HepG2 (cell line): ENCODE results near the gene RPS6KA2. TPM values are rescaled to one million over a fixed set of nuclear protein-coding genes. Genes with fewer than 3 reads are reported as not detected.

ENCODE experiments used
- ATAC-seq: fragments of 200-7000 bp; cut with Tn5 transposase; 3 replicates; pipeline ENCODE4 v1.9.1; 2020; ENCODE audit warnings: mild to moderate bottlenecking, moderate library complexity
- BruUV-seq: library from RNA; stranded (reverse); fragments of 400-500 nt; replicated peaks from 2 replicates; lab custom pipeline; 2021; lab: Mats Ljungman, UMichigan
- CTCF ChIA-PET: fragments of 300-600 bp; formaldehyde crosslinking; extraction: SDS; loops from one replicate; lab custom pipeline; 2021; ENCODE audit warnings: low total read pairs, inconsistent platforms, low intra/inter-chr PET ratio; lab: Yijun Ruan, JAX
- POLR2A ChIA-PET: fragments of 350-600 bp; sonication (Branson Sonifier 250); formaldehyde crosslinking; loops from one replicate; lab custom pipeline; 2020; ENCODE audit warnings: antibody characterized with exemption, inconsistent platforms; lab: Yijun Ruan, JAX
- DNase-seq: peaks from one replicate; pipeline ENCODE4 v3.0.0-alpha.2; 2015; ENCODE audit warnings: low spot score
- FAIRE-seq: peaks from 3 replicates; lab custom pipeline; 2011; peaks lifted over from hg19 to GRCh38; lab: Jason Lieb, UNC
- H2AFZ ChIP-seq: one replicate; pipeline ENCODE4 v1.6.1; 2011; ENCODE audit warnings: low read length, inconsistent platforms
- H3K27ac ChIP-seq: fragments of 300-600 bp; 3 replicates; pipeline ENCODE4 v1.8.0; 2011; ENCODE audit warnings: mixed run types, mild to moderate bottlenecking, mixed read lengths, low read length, inconsistent platforms; ENCODE audit not compliant: insufficient read depth; ENCODE audit errors: extremely low read length
- H3K27me3 ChIP-seq, 2 experiments: fragments of 200-600 bp in 1 of 2; 2 replicates in 1 of 2; 3 replicates in 1 of 2; pipeline versions ENCODE4 v1.6.0 to v1.8.0; 2011; ENCODE audit warnings: low read length in 2 of 2, mild to moderate bottlenecking in 2 of 2, moderate library complexity in 2 of 2, inconsistent platforms in 1 of 2; ENCODE audit not compliant: insufficient read depth in 2 of 2, control insufficient read depth in 1 of 2
- H3K36me3 ChIP-seq, 2 experiments: fragments of 200-600 bp in 1 of 2; replicated peaks in 1 of 2; 2 replicates in 1 of 2; 3 replicates in 1 of 2; pipeline versions ENCODE4 v1.5.1 to v1.8.0; 2011; ENCODE audit warnings: low read length in 2 of 2, inconsistent platforms in 1 of 2; ENCODE audit not compliant: insufficient read depth in 2 of 2, control insufficient read depth in 1 of 2
- H3K4me1 ChIP-seq: 2 replicates; pipeline ENCODE4 v1.5.1; 2012; ENCODE audit warnings: low read length, inconsistent platforms; ENCODE audit not compliant: insufficient read depth
- H3K4me2 ChIP-seq: 2 replicates; pipeline ENCODE4 v1.6.0; 2011; ENCODE audit warnings: low read depth, low read length, inconsistent platforms
- H3K4me3 ChIP-seq, 3 experiments: fragments of 200-600 bp in 1 of 3; sonication (generic), shearing (Covaris generic) in 1 of 3; replicated peaks in 1 of 3; 2 replicates each; pipeline ENCODE4 v1.5.1; 2011 to 2016; ENCODE audit warnings: low read length in 3 of 3, inconsistent platforms in 2 of 3, low read depth in 2 of 3, mild to moderate bottlenecking in 2 of 3, control low read depth in 1 of 3, mixed read lengths in 1 of 3; ENCODE audit not compliant: insufficient read depth in 1 of 3
- H3K79me2 ChIP-seq: one replicate; pipeline ENCODE4 v1.6.1; 2011; ENCODE audit warnings: low read length, inconsistent platforms; ENCODE audit not compliant: insufficient read depth
- H3K9ac ChIP-seq: 2 replicates; pipeline ENCODE4 v1.6.0; 2011; ENCODE audit warnings: mild to moderate bottlenecking, low read depth, low read length, inconsistent platforms; ENCODE audit not compliant: insufficient read depth
- H3K9me3 ChIP-seq: 2 replicates; pipeline ENCODE4 v1.5.1; 2012; ENCODE audit warnings: mild to moderate bottlenecking, low read length
- H4K20me1 ChIP-seq: 2 replicates; pipeline ENCODE4 v1.6.0; 2011; ENCODE audit warnings: inconsistent platforms, mild to moderate bottlenecking, low read length, moderate library complexity; ENCODE audit not compliant: insufficient read depth
- CREM ChIP-seq, 2 experiments: sonication (generic) in 1 of 2; formaldehyde crosslinking in 1 of 2; IDR thresholded peaks; 2 replicates each; pipeline versions ENCODE4 v1.4.0 to v1.6.1; 2016 to 2020; ENCODE audit warnings: antibody characterized with exemption in 1 of 2, mild to moderate bottlenecking in 1 of 2, missing genetic modification reagents in 1 of 2
- ESRRA ChIP-seq: sonication (generic); formaldehyde crosslinking; IDR thresholded peaks from 2 replicates; pipeline ENCODE4 v1.5.1; 2020; ENCODE audit warnings: mild to moderate bottlenecking, low read depth, missing genetic modification reagents
- HCFC1 ChIP-seq: fragments of 150-350 bp; IDR thresholded peaks from 2 replicates; pipeline ENCODE4 v1.6.1; 2014; ENCODE audit warnings: low read depth, low read length
- TMF1 ChIP-seq: sonication (generic); formaldehyde crosslinking; IDR thresholded peaks from 2 replicates; pipeline ENCODE4 v1.8.1; 2022; ENCODE audit warnings: low read depth, missing genetic modification reagents
- ZFP36L1 ChIP-seq: sonication (generic); formaldehyde crosslinking; IDR thresholded peaks from 2 replicates; pipeline ENCODE4 v1.8.0; 2022; ENCODE audit warnings: mild to moderate bottlenecking, missing genetic modification reagents, moderate library complexity
- ZNF329 ChIP-seq: sonication (generic); formaldehyde crosslinking; IDR thresholded peaks from 2 replicates; pipeline ENCODE4 v1.9.0; 2021; ENCODE audit warnings: low read depth, mild to moderate bottlenecking, missing genetic modification reagents
- ZNF639 ChIP-seq: conservative IDR thresholded peaks from 2 replicates; pipeline ENCODE4 v1.6.1; 2018; ENCODE audit warnings: missing genetic modification reagents
- ZNF746 ChIP-seq: sonication (generic); formaldehyde crosslinking; IDR thresholded peaks from 2 replicates; pipeline ENCODE4 v1.8.0; 2022; ENCODE audit warnings: mild to moderate bottlenecking, missing genetic modification reagents
- ZNF878 ChIP-seq: sonication (generic); formaldehyde crosslinking; IDR thresholded peaks from 2 replicates; pipeline ENCODE4 v1.8.1; 2023; ENCODE audit warnings: mild to moderate bottlenecking, missing genetic modification reagents, moderate library complexity
- ZNF879 ChIP-seq: sonication (generic); formaldehyde crosslinking; IDR thresholded peaks from 2 replicates; pipeline ENCODE4 v1.8.1; 2023; ENCODE audit warnings: missing genetic modification reagents
- ZSCAN30 ChIP-seq: sonication (generic); formaldehyde crosslinking; IDR thresholded peaks from 2 replicates; pipeline ENCODE4 v1.5.0; 2020; ENCODE audit warnings: mild to moderate bottlenecking, missing genetic modification reagents
- ZSCAN31 ChIP-seq: sonication (generic); formaldehyde crosslinking; IDR thresholded peaks from 2 replicates; pipeline ENCODE4 v1.5.0; 2020; ENCODE audit warnings: low read depth, mild to moderate bottlenecking, missing genetic modification reagents
- WGBS: methylation state at CpG from one replicate; pipeline ENCODE4 v1.1.6; 2017; ENCODE audit warnings: low lambda C conversion rate; 5-methylcytosine and 5-hydroxymethylcytosine counted together
- in situ Hi-C: cut with HindIII; loops from 2 replicates; pipeline ENCODE4 v1.10.0; 2017; ENCODE audit warnings: low pct_unique_long_range_greater_than_20kb; ENCODE audit not compliant: extremely low pct_ligation_motif_present
- intact Hi-C: fragments of 100-400 bp; cut with micrococcal nuclease; formaldehyde crosslinking; loops from one replicate; pipeline ENCODE4 v1.10.0; 2022; ENCODE audit not compliant: unreplicated experiment
- polyA plus RNA-seq, 8 experiments: library from polyadenylated mRNA; depleted of rRNA in 3 of 8; stranded (reverse) in 7 of 8; unstranded in 1 of 8; fragments of >200 nt; fragmentation: Illumina TruSeq in 4 of 8; extraction: Trizol in 4 of 8; gene quantifications; 2 replicates each; pipeline versions ENCODE4 v1.2.1 to v1.2.3, GENCODE V29; 2011 to 2016; ENCODE audit warnings: low read depth in 4 of 8, missing spikeins in 1 of 8, mixed read lengths in 1 of 8; ENCODE audit not compliant: insufficient read depth in 1 of 8
- total RNA-seq, 5 experiments: library from RNA; depleted of rRNA; stranded (reverse); fragments of >200 nt; fragmentation: Illumina TruSeq; extraction: Trizol; gene quantifications; 2 replicates each; pipeline ENCODE4 v1.2.3, GENCODE V29; 2016; ENCODE audit warnings: low read depth in 1 of 5
- TF ChIP-seq, protein P1 (sequence below): sonication (generic); formaldehyde crosslinking; IDR thresholded peaks from 2 replicates; pipeline ENCODE4 v1.4.0; 2020; ENCODE audit warnings: missing genetic modification reagents, mild to moderate bottlenecking, borderline replicate concordance
- TF ChIP-seq, protein P2 (sequence below): sonication (generic); formaldehyde crosslinking; IDR thresholded peaks from 2 replicates; pipeline ENCODE4 v1.9.0; 2021; ENCODE audit warnings: missing genetic modification reagents, mild to moderate bottlenecking, borderline replicate concordance
- TF ChIP-seq, protein P3 (sequence below): sonication (generic); formaldehyde crosslinking; IDR thresholded peaks from 2 replicates; pipeline ENCODE4 v1.4.0; 2020; ENCODE audit warnings: mild to moderate bottlenecking, missing genetic modification reagents, borderline replicate concordance

RPS6KA2 gene
- total and polyA plus RNA-seq, 2 of the 13 experiments (the other 11 are each of a cell fraction or from before 2014, with no cell fraction given): 0.22 to 0.38 TPM

DNA sequence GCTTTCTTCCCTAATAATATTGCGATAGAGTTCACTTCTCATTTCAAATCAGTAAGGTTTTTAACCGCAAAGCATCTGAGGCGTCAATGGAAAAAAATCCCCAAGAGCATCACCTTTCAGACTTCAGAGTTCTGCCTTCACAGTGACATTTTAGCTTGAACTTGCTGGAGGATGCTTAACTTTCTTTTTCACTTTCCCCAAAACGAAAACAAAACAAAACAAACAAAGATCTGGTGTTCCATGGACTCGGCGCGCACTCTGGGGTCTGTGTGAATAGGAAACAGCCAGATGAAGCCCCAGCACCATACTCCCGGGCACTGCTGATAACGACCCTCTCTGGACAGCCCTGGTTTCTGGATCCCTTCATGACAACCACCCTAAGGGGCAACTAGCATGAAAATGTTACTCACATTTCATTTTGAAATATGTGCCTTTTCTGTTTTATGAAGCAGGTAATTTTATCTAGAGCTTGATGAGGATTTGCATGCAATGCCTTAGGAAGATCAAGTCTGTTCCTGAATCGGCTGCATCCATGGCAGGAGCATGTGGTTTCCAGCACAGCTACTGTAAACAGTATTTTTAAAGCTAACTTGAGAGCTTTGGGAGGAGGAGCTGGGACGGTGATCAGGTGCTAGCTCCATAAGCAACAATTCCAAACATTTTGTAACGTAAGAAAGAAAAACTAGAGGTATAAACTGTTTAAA lies 85.0 kb downstream of the RPS6KA2 start (continued):
- TF ChIP-seq, protein P1, sequence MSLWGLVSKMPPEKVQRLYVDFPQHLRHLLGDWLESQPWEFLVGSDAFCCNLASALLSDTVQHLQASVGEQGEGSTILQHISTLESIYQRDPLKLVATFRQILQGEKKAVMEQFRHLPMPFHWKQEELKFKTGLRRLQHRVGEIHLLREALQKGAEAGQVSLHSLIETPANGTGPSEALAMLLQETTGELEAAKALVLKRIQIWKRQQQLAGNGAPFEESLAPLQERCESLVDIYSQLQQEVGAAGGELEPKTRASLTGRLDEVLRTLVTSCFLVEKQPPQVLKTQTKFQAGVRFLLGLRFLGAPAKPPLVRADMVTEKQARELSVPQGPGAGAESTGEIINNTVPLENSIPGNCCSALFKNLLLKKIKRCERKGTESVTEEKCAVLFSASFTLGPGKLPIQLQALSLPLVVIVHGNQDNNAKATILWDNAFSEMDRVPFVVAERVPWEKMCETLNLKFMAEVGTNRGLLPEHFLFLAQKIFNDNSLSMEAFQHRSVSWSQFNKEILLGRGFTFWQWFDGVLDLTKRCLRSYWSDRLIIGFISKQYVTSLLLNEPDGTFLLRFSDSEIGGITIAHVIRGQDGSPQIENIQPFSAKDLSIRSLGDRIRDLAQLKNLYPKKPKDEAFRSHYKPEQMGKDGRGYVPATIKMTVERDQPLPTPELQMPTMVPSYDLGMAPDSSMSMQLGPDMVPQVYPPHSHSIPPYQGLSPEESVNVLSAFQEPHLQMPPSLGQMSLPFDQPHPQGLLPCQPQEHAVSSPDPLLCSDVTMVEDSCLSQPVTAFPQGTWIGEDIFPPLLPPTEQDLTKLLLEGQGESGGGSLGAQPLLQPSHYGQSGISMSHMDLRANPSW (CRISPR knock-in tag): no peak
- TF ChIP-seq ZNF879 (CRISPR knock-in tag): no peak
- no peak for TF ChIP-seq TMF1 (CRISPR knock-in tag)
- TF ChIP-seq ZNF878 (CRISPR knock-in tag): no peak
- no peak for TF ChIP-seq ZNF329
- TF ChIP-seq, protein P2, sequence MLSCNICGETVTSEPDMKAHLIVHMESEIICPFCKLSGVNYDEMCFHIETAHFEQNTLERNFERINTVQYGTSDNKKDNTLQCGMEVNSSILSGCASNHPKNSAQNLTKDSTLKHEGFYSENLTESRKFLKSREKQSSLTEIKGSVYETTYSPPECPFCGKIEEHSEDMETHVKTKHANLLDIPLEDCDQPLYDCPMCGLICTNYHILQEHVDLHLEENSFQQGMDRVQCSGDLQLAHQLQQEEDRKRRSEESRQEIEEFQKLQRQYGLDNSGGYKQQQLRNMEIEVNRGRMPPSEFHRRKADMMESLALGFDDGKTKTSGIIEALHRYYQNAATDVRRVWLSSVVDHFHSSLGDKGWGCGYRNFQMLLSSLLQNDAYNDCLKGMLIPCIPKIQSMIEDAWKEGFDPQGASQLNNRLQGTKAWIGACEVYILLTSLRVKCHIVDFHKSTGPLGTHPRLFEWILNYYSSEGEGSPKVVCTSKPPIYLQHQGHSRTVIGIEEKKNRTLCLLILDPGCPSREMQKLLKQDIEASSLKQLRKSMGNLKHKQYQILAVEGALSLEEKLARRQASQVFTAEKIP (CRISPR knock-in tag): no peak
- TF ChIP-seq ZNF746 (CRISPR knock-in tag): no peak

DNA sequence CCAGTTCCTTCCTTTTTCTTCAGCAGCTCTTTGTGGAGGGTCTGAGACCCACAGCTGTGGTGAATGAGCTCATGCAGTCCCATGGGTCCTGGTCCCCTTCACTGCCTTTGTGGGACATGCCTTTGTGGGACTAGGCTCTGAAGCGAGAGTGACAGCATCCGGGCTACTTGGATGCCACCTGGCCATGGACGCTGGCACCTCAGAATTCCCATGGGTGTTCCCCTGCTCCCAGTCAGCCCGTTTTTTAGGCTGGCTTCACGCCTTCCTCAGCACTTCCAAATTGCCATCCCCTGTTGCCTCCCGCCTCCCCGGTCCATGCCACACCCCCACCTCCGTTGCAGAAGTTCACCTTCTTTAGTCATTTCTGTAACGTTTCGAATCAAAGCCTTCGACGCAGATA lies 85.7 kb downstream of the RPS6KA2 start:
- CTCF ChIA-PET: no interaction called here
- no peak overlapping the region for H2AFZ ChIP-seq
- POLR2A ChIA-PET: no interaction called here
- no peaks in the 10 kb centered on the region for H4K20me1 ChIP-seq
- peaks cover 6 to 86% of the 10 kb centered on the region in 2 experiments for H3K27me3 ChIP-seq
- FAIRE-seq: no peak
- WGBS: 61% methylated on average over 12 of the region's 12 CpGs
- H3K36me3 ChIP-seq: no peaks in the 10 kb centered on the region
- H3K4me3 ChIP-seq: no peak overlapping the region
- DNase-seq: no peak
- ATAC-seq: no peak
- no peaks in the 10 kb centered on the region for H3K4me1 ChIP-seq
- intact Hi-C loops (no loop called here), in situ Hi-C loops (no loop called here)
- H3K9ac ChIP-seq: no peak overlapping the region
- H3K79me2 ChIP-seq: no peaks in the 10 kb centered on the region
- no TSS peak for BruUV-seq
- H3K4me2 ChIP-seq: no peak overlapping the region
- H3K27ac ChIP-seq: no peak overlapping the region
- H3K9me3 ChIP-seq: no peaks in the 10 kb centered on the region
- no peak for TF ChIP-seq ZSCAN31 (CRISPR knock-in tag)
- no peak for TF ChIP-seq ZNF639 (CRISPR knock-in tag)
- TF ChIP-seq ESRRA (CRISPR knock-in tag): no peak
- no peak for TF ChIP-seq HCFC1
- TF ChIP-seq ZFP36L1 (CRISPR knock-in tag): no peak
- TF ChIP-seq ZSCAN30 (CRISPR knock-in tag): no peak
- TF ChIP-seq CREM (IDR thresholded peaks at IDR 0.05): no peak
- TF ChIP-seq CREM (CRISPR knock-in tag; IDR thresholded peaks at IDR 0.05): no peak
- TF ChIP-seq, protein P3, sequence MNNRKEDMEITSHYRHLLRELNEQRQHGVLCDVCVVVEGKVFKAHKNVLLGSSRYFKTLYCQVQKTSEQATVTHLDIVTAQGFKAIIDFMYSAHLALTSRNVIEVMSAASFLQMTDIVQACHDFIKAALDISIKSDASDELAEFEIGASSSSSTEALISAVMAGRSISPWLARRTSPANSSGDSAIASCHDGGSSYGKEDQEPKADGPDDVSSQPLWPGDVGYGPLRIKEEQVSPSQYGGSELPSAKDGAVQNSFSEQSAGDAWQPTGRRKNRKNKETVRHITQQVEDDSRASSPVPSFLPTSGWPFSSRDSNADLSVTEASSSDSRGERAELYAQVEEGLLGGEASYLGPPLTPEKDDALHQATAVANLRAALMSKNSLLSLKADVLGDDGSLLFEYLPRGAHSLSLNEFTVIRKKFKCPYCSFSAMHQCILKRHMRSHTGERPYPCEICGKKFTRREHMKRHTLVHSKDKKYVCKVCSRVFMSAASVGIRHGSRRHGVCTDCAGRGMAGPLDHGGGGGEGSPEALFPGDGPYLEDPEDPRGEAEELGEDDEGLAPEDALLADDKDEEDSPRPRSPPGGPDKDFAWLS (CRISPR knock-in tag): no peak
